KOPT-K1 (cell line): Measurements from ENCODE around the gene TERB1.

ENCODE experiments used
- H3K27ac ChIP-seq: fragments of 200-600 bp; sonication (generic); 2 replicates; pipeline ENCODE4 v1.5.1; 2016; ENCODE audit warnings: antibody characterized with exemption, mild to moderate bottlenecking, low read depth, low read length; ENCODE audit not compliant: poor library complexity, severe bottlenecking
- H3K36me3 ChIP-seq: fragments of 200-600 bp; sonication (generic); 2 replicates; pipeline ENCODE4 v1.5.1; 2017; ENCODE audit warnings: antibody characterized with exemption, mild to moderate bottlenecking, low read length, moderate library complexity; ENCODE audit not compliant: insufficient read depth
- H3K9me3 ChIP-seq: fragments of 200-600 bp; sonication (generic); 2 replicates; pipeline ENCODE4 v1.5.1; 2017; ENCODE audit warnings: antibody characterized with exemption, low read length, mild to moderate bottlenecking; ENCODE audit not compliant: insufficient read depth, poor library complexity, severe bottlenecking

TERB1 gene

GRCh38 chr16:66713076-66713475 is 88.3 kb downstream of the TERB1 start:
- H3K36me3 ChIP-seq = peaks cover 11% of the 10 kb centered on the region; the same call in 1 of the 2 replicates
- no peaks in the 10 kb centered on the region for H3K9me3 ChIP-seq
- H3K27ac ChIP-seq = no peak overlapping the region

GRCh38 chr16:66712512-66712911 is 88.9 kb downstream of the TERB1 start:
- no peaks in the 10 kb centered on the region for H3K9me3 ChIP-seq
- H3K36me3 ChIP-seq = peaks cover 5% of the 10 kb centered on the region; the same call in 1 of the 2 replicates
- no peak overlapping the region for H3K27ac ChIP-seq

DNA sequence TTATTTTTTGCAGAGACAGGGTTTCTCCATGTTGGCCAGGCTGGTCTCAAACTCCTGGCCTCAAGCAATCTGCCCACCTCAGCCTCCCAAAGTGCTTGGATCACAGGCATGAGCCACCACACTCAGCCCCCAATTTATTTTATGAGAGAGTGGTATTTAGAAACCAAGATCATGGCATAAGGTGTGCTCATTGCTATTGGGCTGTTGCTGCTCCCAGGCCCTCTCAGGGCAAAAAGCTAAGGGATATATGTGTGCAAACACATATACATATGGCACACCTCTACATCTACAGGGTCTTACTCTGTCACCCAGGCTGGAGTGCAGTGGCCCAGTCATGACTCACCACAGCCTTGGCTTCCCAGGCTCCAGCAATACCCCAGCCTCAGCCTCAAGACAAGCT is 89.8 kb downstream of the TERB1 start:
- Histone ChIP-seq H3K27ac (no peak overlapping the region), H3K9me3 (no peaks in the 10 kb centered on the region), H3K36me3 (no peaks in the 10 kb centered on the region)

DNA sequence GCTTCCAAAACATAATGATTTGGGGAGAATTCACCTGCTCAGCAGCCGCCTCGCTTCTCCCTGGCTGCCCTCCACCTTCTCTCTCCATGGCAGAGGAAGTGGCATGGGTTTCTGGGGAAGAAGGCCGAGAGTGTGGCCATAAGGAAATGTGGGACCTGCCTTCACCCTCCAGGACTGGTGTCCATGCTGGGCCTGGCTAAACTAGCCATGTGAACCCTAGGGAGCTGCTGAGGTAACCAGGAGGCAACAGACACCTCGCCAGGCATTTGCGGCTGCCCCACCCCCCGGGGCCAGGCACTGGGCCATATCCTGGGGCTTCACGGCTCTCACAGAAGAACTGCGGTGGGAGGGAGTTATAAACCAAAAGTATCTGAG is 94.9 kb downstream of the TERB1 start:
- Histone ChIP-seq H3K27ac (no peak overlapping the region), H3K36me3 (no peaks in the 10 kb centered on the region), H3K9me3 (no peaks in the 10 kb centered on the region)

DNA sequence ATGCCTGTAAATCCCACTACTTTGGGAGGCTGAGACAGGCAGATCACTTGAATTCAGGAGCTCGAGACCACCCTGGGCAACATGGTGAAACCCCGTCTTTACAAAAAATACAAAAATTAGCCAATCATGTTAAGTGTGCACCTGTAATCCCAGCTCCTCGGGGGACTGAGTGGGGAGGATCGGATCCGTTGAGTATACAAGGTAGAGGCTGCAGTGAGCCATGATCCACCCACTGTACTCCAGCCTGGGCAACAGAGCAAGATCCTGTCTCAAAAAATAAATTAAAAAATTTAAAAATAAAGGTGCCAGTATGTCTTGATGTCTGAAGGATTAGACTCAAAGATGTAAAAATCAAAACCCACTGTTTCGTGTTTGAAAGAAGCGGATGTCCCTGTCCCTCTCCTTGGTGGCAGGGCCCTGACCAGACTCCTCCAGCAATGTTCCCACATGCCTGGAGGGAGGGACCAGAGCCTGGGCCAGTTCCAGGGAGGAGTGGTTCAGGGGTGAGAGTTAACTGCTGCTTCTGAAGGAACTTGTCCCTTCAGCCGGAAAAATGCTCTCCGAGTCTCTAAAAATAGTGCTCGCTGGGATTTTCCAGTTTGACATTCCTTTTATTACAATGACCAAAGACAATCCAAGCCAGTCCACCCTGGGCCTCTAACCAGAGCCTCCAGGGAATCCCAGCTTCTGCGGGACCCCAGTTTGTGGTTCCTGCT is 95.4 kb downstream of the TERB1 start:
- Histone ChIP-seq H3K9me3 (no peaks in the 10 kb centered on the region), H3K36me3 (no peaks in the 10 kb centered on the region), H3K27ac (no peak overlapping the region)
